ENCODE data around the gene USP24. TPM values are rescaled to one million over a fixed set of nuclear protein-coding genes. Genes with fewer than 3 reads are reported as not detected.
"Not testable (repeated sequence)": the region's sequence is repeated elsewhere in the genome, so short reads cannot be mapped to it uniquely, and the experiment has no call there.

USP24 gene
- polyA plus RNA-seq, 4 donors, result 36.7 to 61.4 (median 45.2) TPM

DNA sequence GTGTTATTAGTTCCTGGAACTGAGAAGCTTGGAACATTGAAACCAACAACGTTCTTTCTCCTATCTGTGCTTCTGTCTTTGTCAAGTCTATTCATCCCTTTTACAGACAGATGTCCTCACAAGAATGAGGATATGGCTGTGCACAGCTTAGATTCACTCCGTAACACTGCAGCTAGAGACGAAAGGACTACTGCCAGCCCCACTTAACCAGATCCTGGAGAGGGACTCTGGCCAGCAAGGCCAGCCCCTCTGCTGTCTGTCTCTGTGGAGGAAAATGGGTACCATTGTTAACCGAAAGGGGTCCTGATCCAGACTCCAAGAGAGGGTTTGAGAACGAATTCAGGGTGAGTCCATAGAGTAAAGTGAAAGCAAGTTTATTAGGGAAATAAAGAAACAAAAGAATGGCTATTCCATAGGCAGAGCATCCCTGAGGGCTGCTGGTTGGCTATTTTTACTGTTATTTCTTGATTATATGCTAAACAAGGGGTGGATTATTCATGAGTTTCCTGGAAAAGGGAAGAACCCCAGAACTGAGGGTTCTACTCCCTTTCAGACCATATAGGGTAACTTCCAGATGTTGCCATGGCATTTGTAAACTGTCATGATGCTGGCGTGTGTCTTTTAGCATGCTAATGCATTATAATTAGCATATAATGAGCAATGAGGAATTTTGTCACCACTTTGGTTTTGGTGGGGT lies 17.4 kb upstream of the USP24 start:
- no peak for DNase-seq (ENCODE audit: low read depth in 4 of 4, low spot score in 2 of 4)

DNA sequence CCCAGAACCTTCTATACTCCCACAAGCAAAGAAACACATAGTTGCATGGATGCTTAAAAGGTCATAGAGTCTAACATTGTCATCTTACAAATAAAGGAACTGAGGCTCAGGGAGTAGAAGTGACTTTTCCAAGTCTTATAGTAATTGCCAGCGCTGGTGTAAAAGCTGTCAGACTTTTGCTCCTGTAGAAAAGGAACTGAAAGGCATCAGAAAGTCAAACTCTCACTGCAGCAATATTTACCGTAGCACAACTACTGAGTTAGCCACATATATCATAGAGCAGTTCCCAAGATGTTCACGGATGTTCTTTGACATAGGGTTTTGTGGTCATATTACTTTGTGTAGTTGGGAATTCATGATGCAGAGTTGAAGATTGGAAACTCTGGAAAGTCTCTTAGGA lies 16.6 kb upstream of the USP24 start:
- DNase-seq (ENCODE audit: low read depth in 4 of 4, low spot score in 2 of 4), result no peak

DNA sequence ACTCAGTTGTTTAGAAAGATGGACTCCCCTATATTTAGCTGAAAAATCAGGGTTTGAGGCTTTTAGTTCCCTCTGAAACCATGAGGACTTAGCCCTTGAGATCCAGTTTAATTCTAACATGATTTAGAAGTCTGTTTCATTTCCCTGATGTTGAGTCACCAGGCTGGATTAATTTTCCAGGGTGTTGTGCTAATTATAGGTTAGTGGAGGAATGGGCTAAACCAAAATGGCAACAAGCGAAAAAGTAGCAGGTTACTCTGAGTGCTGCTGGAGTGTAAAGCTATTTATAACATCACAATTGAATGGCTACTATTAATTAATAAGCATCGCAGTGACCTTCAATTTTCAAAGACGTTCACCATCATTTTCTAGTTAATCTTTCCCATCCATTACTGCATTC lies 15.5 kb upstream of the USP24 start:
- DNase-seq (ENCODE audit: low read depth in 4 of 4, low spot score in 2 of 4), result no peak

DNA sequence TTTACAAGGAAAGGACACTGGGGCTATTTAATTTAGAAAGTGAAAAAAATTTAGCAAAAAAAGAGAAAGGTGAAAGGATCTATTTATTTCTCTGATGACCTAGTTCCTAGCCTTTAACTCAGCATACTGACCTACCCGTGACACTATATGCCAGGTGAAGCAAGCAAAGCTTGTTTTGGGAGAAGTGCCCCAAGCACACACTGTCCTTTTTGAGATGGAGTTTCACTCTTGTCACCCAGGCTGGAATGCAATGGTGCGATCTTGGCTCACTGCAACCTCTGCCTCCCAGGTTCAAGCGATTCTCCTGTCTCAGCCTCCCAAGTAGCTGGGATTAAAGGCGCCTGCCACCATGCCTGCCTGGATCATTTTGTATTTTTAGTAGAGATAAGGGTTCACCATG lies 14.6 kb upstream of the USP24 start:
- not testable (repeated sequence) for DNase-seq (ENCODE audit: low read depth in 4 of 4, low spot score in 2 of 4)

DNA sequence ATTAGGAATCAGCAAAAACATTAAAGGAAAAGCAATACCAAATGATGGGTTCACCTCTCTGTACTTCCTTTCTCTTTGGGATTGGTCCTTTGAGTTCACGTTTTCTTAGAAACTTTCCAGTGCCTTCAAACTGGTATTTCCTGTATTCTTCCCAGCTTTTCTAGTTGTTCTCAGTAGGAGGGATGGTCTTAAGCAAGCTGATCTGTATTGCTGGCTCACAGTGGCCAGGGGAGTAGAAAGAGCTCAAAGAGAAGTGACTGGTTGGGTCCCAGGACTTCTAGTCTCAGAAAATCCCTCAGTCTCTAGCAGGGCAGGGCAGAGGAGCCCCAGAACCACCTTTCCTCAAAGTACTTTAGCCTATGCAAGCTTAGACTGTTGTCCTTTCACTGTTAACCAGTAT lies 10.1 kb upstream of the USP24 start:
- no peak for DNase-seq (ENCODE audit: low read depth in 4 of 4, low spot score in 2 of 4)

DNA sequence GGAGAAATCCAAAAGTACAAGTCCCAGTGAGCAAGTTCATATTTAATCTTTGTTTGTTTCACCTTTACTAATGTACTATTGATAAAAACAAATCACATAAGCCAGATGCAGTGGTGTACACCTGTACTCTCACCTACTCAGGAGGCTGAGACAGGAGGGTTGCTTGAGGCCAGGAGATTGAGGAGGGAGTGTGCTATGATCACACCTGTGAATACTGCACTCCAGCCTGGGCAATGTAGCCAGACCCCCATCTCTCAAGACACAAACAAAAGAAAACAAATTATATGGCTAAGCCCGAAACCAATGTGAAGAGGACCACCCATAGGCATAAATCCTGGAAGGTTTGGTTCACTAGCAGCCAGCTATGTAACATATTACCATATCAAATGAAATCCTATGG lies 9.6 kb upstream of the USP24 start:
- DNase-seq (ENCODE audit: low read depth in 4 of 4, low spot score in 2 of 4), result no peak

DNA sequence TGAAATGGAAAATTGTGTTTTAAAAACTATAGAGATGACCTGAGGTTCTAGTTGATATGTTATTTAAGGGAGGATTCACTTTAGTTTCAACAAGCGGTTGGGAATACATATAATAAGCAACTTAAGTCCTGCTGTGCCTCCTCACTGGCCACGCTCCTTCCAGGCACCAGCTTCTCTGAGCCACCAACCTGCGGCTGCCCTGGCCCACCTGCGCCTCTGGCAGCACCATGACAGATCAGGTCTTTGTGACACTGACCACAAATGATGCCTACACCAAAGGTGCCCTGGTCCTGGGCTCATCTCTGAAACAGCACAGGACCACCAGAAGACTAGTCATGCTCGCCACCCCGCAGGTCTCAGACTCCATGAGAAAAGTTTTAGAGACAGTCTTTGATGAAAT lies 7.0 kb upstream of the USP24 start:
- DNase-seq (ENCODE audit: low read depth in 4 of 4, low spot score in 2 of 4), result no peak

DNA sequence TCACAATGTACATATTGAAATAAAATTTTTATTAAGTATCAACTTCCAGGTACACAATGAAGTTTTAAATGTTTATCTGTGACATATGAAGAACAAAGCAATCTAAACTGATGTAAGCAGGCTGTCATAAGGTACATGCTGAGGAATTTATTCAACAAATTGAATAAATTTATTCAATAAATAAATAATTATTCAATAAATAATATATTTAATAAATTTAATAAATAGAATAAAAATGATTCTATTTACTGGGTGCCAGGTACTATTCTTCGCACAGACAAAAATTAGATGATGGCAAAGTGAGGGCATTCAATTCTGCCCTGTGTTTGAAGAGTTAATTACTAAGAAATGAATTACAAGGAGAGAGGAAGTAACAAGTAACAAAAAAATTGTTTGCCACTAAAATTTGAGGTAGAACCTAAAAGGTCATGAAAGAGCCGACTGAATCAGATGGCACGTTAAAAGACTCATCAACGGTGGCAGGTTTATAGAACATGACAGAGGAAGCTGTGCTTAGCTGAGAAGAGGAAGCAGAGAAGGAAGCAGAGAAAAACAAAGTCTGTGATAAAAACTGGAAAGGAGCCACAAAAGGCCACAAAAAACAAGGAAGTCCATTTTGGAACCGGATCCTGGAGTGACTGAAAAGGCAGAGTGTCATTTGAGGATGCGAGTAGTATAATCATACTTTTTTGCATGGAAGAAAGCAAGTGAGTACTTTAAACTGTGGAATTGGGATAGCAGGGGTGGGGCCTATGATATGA lies 2.2 kb upstream of the USP24 start:
- DNase-seq (ENCODE audit: low read depth in 4 of 4, low spot score in 2 of 4), result no peak

DNA sequence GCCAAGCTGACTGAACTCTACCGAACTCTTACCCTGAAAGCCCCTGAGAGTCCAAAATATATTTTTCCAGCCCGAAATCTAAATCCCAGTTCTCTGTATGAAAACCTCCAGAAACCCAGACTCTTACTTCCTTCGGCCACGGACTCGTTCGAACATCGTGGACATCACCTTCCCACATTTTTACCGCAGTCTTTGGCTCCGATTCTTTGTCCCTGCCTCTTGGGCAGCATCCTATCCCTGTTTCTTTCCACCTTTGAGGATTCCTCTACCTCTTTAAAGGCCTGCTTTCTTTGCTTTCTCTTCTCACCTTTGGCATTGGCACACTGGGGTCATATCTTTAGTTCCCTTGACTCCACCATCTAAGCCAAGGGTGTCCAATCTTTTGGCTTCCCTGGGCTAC lies 932 bp upstream of the USP24 start:
- DNase-seq (ENCODE audit: low read depth in 4 of 4, low spot score in 2 of 4), result peak in 1 of 4 donors; percentile 36

DNA sequence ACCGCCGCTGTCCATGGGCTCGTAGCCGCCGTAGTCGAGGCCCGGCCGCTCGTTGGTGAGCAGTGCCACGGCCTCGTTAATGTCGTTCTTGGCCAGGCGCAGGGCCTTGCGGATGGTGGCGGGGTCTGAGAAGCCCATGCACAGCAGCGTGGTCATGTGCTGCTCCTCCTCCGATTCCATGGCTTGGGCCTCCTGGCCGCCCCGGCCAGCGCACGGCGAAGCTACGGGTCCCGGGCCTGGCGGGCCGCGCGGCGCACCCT lies 300 bp downstream of the USP24 start:
- no peak for DNase-seq (ENCODE audit: low read depth in 4 of 4, low spot score in 2 of 4)

DNA sequence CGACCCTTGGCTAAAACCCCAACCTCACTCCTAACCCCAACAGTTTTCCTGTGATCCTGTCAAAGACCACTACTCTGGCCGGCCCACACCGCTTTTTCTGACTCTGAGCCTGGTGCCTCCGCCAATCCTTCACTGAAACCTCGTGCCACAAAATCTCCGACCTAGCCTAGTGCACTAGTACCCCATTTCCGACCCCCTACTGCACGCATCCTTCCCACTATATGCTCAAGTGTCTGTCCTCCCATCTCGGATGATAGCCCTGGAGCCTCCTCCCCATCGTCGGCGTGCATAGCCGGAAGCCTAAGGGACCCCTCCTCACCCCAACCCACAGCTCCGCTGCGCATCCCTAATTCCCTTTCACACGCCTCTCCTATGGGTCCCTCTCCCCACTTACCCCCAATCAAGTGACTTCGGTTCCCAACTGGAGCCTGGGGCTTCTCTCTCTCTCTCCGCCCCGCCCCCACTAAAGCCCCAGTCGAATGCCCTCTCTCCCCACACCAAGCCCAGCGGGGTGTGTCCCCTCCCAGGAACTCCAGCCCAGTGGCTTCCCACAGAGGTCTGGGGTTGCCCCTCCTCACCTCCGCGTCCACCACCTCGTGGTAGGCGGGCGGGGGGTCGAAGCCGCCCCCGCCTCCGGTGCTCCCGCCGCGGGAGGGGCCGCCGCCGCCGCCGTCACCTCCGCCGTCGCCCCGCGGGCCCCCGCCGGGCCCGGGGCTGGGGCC lies 791 bp downstream of the USP24 start:
- DNase-seq (ENCODE audit: low read depth in 4 of 4, low spot score in 2 of 4), result peak in 2 of 4 donors; percentile 34 to 48

DNA sequence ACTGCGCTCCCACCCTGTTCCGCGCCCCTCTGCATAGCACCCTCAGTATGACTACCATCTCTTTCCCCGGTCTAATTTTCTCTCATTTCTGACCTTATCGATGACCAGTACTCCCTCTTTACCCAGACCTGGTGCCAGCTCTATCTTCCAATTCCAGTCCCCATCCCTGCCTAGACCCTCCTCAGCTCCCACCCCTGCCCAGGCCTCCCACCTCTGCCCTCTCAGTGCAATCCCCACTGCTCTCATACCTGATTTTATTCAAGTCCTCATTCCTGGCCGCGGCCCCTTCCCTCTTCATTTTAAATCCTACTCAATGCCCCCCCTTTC lies 1.3 kb downstream of the USP24 start:
- no peak for DNase-seq (ENCODE audit: low read depth in 4 of 4, low spot score in 2 of 4)

DNA sequence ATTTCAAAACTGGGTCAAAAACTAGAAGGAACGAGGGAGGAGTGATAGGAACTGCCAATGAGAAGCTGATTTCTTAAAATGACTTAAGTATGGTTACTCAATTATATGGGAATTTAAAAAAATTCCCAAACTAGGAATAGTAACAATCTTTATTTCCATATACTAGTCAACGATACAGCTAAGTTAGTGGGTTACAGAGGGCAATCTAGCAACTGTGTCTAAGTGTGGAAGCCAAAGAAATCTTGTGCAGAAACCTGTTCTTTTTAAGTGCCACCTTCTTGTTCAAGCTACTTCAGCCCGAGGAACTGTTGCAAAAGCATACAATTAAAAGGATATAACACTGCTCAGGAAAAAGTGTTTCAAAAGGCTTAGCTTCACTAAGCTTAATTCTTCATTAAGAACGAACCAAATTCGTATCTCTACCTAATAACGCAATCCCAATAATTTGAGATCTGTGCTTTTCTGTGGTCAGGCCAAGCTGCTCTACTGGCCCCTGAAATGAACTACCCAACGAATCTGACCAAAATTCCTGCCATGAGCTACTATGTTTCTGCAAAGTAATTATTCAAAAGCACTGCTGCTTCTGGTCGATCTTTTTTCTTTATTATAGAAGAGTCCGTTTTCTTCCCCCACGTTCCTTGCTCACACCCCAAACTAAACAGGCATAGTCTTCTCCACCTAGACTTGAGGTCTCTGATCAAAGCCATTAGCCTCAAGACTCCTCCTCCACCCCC lies 1.8 kb downstream of the USP24 start:
- DNase-seq (ENCODE audit: low read depth in 4 of 4, low spot score in 2 of 4), result no peak

DNA sequence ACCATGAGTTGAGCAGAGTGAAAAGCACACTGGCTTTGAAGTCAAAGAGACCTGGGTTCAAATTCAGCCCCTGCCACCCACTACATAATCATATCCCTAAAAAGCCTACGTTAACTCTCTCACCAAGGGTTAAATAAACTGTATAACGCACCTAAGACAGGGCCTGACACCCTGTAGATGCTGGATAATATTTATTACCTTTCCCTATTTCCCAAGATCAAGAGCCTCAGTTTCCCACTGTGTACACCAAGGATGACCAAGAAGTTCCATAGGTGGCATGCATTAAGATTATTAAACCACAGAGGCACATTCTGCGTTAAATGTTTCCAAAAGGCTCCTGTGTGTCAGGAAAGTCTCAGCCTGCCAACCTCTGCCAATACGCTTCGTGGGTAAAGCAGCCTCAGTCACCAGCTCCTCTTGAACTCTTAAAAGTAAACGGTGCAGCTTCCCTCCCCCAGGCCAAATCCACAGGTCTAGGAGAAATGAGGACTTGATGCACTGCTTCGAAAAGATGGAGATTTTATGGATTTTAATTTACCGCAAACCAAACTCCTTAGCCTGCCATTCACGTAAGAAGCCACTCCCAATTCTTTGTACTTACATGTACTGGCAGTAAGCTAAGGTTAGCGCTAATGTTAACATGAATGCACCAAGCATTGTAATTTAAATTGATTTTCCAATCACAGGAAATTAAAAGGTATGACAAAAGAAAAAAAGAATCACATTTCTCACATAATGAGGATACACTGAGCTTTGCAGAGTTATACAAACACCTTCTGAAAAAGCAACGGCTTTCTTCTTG lies 2.6 kb downstream of the USP24 start:
- no peak for DNase-seq (ENCODE audit: low read depth in 4 of 4, low spot score in 2 of 4)

DNA sequence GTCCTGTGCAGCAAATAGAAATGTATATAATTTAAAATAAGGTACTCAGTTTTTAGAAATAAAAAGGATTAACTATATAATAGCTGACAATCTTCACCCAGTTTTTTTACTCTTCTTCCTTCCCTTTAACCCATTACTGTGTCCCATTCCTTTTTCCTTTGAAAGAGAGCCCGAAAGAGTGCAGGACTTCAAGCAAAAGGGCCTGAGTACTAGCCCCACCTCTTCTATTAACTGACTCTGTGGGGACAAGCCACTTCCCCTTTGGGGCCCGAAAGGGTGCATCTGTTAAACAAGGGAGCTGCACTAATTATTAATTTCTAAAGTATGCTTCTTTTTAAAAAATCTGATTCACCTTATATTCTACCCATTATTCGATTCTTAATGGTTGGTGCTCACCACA lies 3.3 kb downstream of the USP24 start:
- DNase-seq (ENCODE audit: low read depth in 4 of 4, low spot score in 2 of 4), result no peak

DNA sequence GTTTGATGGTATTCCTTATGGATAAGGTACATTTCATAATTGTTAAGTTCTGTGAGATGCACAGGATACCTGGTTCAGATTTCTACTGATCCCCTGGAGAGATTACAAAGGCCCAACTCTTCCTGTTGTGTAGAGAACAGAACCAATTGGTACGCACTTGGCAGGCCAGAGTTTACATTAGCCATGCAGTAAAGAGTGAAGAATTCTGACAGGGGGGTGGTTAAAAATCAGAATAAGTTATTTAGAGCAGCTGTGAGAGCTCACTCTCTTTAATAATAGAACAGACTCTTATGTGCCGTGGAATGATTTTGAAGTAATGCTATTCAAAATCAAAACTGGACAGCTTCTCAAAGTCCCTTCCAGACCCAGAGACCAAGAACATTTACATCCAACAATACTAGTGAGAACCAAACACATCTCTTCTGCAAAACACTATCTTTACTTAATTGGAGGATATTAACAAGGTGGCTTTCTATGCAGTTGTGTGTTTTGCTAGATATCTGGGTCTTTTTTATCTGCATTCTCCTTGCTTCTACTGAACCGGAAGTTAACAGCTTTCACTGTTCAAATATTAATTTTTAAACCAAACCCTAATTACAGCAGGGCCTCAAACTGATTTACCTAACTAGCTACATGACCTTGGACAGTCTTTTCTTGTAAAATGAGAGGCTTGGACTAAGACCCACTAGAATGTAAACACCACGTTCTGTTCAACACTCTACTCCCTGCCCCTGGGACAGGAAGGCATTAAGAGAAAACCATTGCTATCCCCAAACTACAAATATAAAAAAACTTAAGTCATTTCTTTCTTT lies 4.0 kb downstream of the USP24 start:
- no peak for DNase-seq (ENCODE audit: low read depth in 4 of 4, low spot score in 2 of 4)

DNA sequence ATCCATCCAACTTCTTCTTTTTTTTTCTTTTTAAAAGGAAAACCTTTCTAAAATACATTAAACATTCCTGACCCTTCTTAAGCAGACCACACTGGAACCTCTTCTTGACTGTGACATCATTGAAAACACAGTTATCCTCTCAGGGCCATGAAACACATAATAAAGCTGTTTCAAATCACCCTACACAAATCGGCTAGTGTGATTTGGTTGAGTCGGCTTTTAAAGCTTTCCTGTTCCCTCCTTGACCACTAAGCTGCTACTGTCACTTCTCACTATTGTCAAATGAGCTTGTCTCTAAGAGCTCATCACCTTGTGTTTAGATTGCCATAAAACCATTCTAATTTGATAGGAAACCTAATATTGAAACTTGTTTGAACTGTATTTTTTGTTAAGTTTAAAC lies 5.9 kb downstream of the USP24 start:
- DNase-seq (ENCODE audit: low read depth in 4 of 4, low spot score in 2 of 4), result no peak

DNA sequence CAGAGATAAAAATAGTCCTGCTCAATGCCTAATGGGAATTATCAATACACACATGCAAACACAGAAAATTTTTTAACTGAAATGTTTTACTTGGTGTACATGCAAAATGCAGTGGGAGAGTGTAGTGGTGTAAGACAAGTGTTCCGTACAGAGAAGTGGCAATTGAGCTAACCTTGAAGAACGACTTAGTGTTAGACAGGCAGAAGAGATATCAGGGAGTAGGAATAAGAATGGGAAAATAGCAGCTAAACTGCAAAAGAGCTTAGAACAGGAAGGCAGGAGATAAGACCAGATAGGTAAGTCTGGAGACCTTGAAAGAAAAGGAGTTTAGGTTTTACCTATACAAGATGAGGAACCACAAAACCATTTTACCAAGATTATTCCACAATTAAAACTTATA lies 9.0 kb downstream of the USP24 start:
- no peak for DNase-seq (ENCODE audit: low read depth in 4 of 4, low spot score in 2 of 4)

DNA sequence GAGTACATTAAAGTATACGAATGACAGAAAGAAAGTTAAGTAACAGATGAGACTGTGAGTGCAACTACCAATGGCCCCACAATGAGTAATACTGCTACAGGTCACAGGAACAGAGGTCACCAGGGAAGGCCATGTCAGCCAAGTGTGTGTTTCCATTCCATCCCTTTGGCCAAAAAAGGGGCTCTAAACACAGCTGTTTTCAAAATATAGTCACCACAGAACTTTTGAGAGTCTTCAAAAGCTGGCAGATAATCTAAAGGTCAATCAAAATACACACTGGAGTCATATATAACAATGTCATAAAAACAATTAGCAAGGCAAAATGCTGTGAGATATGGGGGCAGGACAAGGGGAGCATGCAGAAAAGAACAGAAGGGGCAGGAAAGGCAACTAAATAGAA lies 10.2 kb downstream of the USP24 start:
- DNase-seq (ENCODE audit: low read depth in 4 of 4, low spot score in 2 of 4), result no peak

DNA sequence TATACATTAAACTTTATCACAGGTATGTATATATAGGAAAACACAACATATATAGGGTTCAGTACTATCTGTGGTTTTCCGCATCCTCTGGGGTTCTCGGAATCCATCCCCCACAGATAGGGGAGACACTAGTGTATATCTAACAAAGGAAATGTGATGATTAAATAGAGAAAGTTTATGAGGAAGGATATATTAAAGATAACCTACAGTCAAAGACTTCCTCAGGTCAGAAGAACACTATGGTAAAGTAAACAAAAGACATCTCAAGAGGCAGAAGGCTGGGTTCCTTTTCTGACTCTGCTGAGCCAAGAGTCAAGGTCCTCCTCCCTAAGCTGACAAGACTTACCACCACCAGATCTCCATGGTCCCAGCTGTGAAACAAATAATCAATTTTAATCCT lies 12.1 kb downstream of the USP24 start:
- no peak for DNase-seq (ENCODE audit: low read depth in 4 of 4, low spot score in 2 of 4)
